ENCODE measurements around the gene ATP8A2. TPM values are rescaled to one million over a fixed set of nuclear protein-coding genes. Genes with fewer than 3 reads are reported as not detected.

Gene ATP8A2
- total RNA-seq, 1 experiment from 2014 or later = 5.2 TPM

DNA sequence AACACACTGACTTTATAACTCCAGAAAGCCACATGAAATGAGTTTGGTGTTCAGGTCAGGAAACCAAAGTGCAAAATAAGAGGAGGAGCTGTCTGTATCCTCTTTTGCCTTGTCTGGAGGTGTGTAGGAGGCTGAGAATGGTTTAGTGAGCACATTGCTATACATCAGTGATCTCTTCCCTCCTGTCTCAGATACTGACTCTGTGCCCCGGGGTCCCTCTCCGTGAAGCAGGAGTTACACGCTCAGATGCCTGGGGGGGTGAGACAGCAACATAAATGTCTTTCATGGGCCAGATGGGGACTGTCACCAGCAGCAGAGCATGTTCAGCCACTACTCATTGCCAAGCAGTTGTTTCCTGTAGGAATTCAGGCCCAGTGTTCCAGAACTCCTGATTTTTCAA is 285.4 kb downstream of the ATP8A2 start (continued):
- no peak for TF ChIP-seq ESRRA (CRISPR knock-in tag; IDR thresholded peaks at IDR 0.05; ENCODE audit: borderline replicate concordance)
- no peak for TF ChIP-seq MYBL2 (CRISPR knock-in tag; IDR thresholded peaks at IDR 0.05)
- no peak for TF ChIP-seq FOXP1 (CRISPR knock-in tag; IDR thresholded peaks at IDR 0.05; ENCODE audit: borderline replicate concordance)

- no peak overlapping the region for H3K27ac Mint-ChIP-seq
- CTCF ChIA-PET = interaction anchor here (0.7 kb wide), 1 partner anchor 436 kb away, joined by 3 read pairs; no protein-coding TSS in a partner anchor
These were observed 287.5 kb downstream of the ATP8A2 start for GRCh38 chr13:25659091-25659795.

DNA sequence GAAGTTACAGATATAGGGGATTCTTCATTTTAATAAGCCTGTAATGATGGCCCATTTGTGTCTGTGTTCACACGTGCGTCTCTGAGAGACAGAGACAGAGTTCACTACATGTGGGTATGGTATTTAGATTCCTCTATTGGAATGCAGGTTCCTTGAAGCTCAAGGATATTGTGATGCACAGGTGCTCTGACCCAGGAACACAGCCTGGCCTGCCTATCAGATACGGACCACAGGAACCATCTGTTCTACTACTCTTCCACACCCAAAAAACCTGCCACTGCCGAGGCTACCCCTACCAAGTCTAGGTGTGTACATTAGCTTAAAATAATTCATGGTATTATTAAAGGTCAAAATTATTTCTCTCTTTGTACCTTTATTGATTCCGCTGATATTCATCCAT is 289.2 kb downstream of the ATP8A2 start:
- Mint-ChIP-seq H3K36me3 (no peaks in the 10 kb centered on the region), H3K4me3 (no peak overlapping the region), H3K27me3 (ENCODE audit: low read depth) (no peaks in the 10 kb centered on the region), H3K4me1 (peaks cover 21% of the 10 kb centered on the region), H3K9me3 (no peaks in the 10 kb centered on the region), H3K27ac (no peak overlapping the region)
- DNase-seq (ENCODE audit: low spot score) (no peak), ATAC-seq (no peak)
- ChIA-PET CTCF (no interaction called here), POLR2A (no interaction called here)
- TF ChIP-seq, protein P1, sequence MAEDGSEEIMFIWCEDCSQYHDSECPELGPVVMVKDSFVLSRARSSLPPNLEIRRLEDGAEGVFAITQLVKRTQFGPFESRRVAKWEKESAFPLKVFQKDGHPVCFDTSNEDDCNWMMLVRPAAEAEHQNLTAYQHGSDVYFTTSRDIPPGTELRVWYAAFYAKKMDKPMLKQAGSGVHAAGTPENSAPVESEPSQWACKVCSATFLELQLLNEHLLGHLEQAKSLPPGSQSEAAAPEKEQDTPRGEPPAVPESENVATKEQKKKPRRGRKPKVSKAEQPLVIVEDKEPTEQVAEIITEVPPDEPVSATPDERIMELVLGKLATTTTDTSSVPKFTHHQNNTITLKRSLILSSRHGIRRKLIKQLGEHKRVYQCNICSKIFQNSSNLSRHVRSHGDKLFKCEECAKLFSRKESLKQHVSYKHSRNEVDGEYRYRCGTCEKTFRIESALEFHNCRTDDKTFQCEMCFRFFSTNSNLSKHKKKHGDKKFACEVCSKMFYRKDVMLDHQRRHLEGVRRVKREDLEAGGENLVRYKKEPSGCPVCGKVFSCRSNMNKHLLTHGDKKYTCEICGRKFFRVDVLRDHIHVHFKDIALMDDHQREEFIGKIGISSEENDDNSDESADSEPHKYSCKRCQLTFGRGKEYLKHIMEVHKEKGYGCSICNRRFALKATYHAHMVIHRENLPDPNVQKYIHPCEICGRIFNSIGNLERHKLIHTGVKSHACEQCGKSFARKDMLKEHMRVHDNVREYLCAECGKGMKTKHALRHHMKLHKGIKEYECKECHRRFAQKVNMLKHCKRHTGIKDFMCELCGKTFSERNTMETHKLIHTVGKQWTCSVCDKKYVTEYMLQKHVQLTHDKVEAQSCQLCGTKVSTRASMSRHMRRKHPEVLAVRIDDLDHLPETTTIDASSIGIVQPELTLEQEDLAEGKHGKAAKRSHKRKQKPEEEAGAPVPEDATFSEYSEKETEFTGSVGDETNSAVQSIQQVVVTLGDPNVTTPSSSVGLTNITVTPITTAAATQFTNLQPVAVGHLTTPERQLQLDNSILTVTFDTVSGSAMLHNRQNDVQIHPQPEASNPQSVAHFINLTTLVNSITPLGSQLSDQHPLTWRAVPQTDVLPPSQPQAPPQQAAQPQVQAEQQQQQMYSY (CRISPR knock-in tag; IDR thresholded peaks at IDR 0.05) = no peak
- TF ChIP-seq RELA (CRISPR knock-in tag; IDR thresholded peaks at IDR 0.05; ENCODE audit: borderline replicate concordance) (no peak), ETV6 (CRISPR knock-in tag; IDR thresholded peaks at IDR 0.05) (no peak), ZMAT4 (CRISPR knock-in tag; IDR thresholded peaks at IDR 0.05) (no peak)

More at GRCh38 chr13:25659091-25659795, 287.5 kb downstream of the ATP8A2 start:
- POLR2A ChIA-PET = interaction anchor here (0.6 kb wide), 1 partner anchor 24 kb away, joined by 5 read pairs; no protein-coding TSS in a partner anchor
- H3K9me3 Mint-ChIP-seq = no peaks in the 10 kb centered on the region
- no peaks in the 10 kb centered on the region for H3K27me3 Mint-ChIP-seq (ENCODE audit: low read depth)
- no peak overlapping the region for H3K4me3 Mint-ChIP-seq
- TF ChIP-seq CREM (CRISPR knock-in tag; IDR thresholded peaks at IDR 0.05) (no peak), KAT7 (CRISPR knock-in tag; IDR thresholded peaks at IDR 0.05; ENCODE audit: borderline replicate concordance) (no peak), NFATC4 (CRISPR knock-in tag; IDR thresholded peaks at IDR 0.05) (no peak), ZNF512 (CRISPR knock-in tag; IDR thresholded peaks at IDR 0.05; ENCODE audit: borderline replicate concordance) (no peak), NR1H2 (CRISPR knock-in tag; IDR thresholded peaks at IDR 0.05) (no peak), MYBL2 (CRISPR knock-in tag; IDR thresholded peaks at IDR 0.05) (no peak), ZNF263 (CRISPR knock-in tag; IDR thresholded peaks at IDR 0.05; ENCODE audit: low read depth) (no peak), ZNF317 (CRISPR knock-in tag; IDR thresholded peaks at IDR 0.05; ENCODE audit: borderline replicate concordance, low read depth) (no peak), IRF1 (CRISPR knock-in tag; IDR thresholded peaks at IDR 0.05) (no peak)
- TF ChIP-seq, protein P2, sequence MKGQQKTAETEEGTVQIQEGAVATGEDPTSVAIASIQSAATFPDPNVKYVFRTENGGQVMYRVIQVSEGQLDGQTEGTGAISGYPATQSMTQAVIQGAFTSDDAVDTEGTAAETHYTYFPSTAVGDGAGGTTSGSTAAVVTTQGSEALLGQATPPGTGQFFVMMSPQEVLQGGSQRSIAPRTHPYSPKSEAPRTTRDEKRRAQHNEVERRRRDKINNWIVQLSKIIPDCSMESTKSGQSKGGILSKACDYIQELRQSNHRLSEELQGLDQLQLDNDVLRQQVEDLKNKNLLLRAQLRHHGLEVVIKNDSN (CRISPR knock-in tag; IDR thresholded peaks at IDR 0.05) = no peak
- TF ChIP-seq, protein P1 (CRISPR knock-in tag; IDR thresholded peaks at IDR 0.05) = no peak
- TF ChIP-seq, protein P3, sequence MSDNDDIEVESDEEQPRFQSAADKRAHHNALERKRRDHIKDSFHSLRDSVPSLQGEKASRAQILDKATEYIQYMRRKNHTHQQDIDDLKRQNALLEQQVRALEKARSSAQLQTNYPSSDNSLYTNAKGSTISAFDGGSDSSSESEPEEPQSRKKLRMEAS (CRISPR knock-in tag; IDR thresholded peaks at IDR 0.05) = no peak
- no peak for DNase-seq (ENCODE audit: low spot score)
- ATAC-seq = no peak
- no peaks in the 10 kb centered on the region for H3K36me3 Mint-ChIP-seq
- H3K4me1 Mint-ChIP-seq = peaks cover 21% of the 10 kb centered on the region

Measured in WTC11 (cell line).